ENCODE results near the gene FAHD1.

The FAHD1 gene

DNA sequence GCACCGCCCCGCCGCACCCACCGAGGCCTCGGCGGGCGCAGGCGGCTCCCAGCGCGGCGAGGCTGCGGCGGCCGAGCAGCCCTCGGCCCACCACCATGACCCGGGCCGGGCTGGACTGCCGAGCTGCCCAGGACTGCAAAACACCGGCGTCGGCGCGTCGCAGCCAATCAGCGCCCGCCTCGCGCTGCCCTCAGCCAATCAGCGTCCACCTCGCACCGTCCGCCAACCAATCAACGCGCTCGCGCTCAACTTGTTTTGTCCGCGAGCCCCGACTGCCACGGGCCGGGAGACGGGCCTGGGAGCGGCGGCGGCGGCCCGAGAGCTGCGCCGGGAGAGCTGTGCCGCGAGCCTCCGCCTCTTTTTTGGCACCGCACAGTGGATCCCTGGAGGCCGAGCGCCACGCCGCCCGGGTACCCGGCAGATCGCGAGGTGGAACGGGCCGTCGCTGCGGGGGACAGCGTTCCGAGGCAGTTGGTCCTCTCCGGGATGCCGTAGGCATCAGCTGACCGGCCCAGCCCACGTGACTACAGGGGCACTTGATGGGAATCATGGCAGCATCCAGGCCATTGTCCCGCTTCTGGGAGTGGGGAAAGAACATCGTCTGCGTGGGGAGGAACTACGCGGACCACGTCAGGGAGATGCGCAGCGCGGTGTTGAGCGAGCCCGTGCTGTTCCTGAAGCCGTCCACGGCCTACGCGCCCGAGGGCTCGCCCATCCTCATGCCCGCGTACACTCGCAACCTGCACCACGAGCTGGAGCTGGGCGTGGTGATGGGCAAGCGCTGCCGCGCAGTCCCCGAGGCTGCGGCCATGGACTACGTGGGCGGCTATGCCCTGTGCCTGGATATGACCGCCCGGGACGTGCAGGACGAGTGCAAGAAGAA, at the start of gene FAHD1, which contains the start of gene HAGH:
TSS of gene FAHD1 (plus strand) at position 516 of the 883 bp plus-strand sequence. CDS start at position 549, 33 bp downstream.
TSS of gene HAGH (minus strand) at position 135 of the 883 bp plus-strand sequence. CDS start at position 97, 38 bp downstream.
- TF ChIP-seq, protein P1, sequence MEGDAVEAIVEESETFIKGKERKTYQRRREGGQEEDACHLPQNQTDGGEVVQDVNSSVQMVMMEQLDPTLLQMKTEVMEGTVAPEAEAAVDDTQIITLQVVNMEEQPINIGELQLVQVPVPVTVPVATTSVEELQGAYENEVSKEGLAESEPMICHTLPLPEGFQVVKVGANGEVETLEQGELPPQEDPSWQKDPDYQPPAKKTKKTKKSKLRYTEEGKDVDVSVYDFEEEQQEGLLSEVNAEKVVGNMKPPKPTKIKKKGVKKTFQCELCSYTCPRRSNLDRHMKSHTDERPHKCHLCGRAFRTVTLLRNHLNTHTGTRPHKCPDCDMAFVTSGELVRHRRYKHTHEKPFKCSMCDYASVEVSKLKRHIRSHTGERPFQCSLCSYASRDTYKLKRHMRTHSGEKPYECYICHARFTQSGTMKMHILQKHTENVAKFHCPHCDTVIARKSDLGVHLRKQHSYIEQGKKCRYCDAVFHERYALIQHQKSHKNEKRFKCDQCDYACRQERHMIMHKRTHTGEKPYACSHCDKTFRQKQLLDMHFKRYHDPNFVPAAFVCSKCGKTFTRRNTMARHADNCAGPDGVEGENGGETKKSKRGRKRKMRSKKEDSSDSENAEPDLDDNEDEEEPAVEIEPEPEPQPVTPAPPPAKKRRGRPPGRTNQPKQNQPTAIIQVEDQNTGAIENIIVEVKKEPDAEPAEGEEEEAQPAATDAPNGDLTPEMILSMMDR (IDR thresholded peaks at IDR 0.05) = no peak

GRCh38 chr16:1777375-1778199, 49.4 kb upstream of the FAHD1 start:
- TF ChIP-seq, protein P1 (IDR thresholded peaks at IDR 0.05) = no peak

- TF ChIP-seq, protein P1 (IDR thresholded peaks at IDR 0.05) = no peak
Observed at GRCh38 chr16:1778200-1779179, 48.5 kb upstream of the FAHD1 start.

GRCh38 chr16:1779234-1779701, 47.7 kb upstream of the FAHD1 start:
- TF ChIP-seq, protein P1 (IDR thresholded peaks at IDR 0.05) = no peak

DNA sequence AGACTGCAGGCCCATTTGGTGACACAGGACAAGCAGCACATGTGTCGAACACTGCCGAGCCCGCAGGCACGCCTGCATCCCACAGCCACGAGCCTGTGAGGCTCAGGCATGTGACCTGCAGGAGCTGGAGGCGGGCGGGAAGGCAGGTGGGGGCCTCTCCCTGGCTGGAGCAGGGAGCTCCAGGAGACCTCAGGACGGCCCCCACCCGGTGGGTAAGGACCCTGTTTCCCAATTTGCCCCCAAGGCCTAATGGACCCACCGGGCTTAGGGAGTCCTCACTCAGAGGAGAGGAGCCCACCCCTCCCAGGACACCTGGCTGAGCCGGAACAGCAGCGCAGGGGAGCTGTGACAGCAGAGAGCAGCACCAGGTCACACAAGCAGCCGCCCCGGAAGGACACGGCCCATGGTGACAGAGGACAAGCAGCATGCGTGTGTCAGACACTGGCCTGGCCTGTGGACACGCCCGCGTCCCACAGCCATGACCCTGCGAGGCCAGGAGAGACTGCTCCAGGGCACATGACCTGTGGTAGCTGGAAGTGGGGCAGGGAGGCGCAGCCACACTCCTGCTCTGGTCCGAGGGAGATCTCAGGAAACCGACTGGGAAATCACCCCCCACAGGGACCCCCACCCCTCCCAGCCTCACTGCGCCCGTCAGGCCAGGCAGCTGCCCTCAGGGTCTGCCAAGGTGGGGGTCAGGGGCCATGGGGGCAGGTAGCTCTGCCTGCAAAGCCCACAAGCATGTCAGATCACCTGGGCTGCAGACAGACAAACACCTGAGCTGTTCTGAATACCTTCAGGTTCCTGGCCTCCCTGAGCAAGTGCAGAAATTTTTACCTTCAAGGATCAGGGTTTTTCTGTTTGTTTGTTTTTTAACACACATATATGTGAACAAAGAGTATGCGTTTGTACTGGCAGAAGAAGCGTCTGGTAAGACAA, 47.0 kb upstream of the FAHD1 start:
- TF ChIP-seq, protein P1 (IDR thresholded peaks at IDR 0.05) = no peak

- TF ChIP-seq, protein P1 (IDR thresholded peaks at IDR 0.05) = no peak
Observed at GRCh38 chr16:1780677-1781072, 46.3 kb upstream of the FAHD1 start.

All from LNCAP (cell line).